Measurements from ENCODE around the gene SH3GL1. TPM values are rescaled to one million over a fixed set of nuclear protein-coding genes. Genes with fewer than 3 reads are reported as not detected.

Gene SH3GL1
- total RNA-seq, 1 donor from 2014 or later, result 115 TPM

- Mint-ChIP-seq H3K9me3 (ENCODE audit: unreplicated experiment) (no peaks in the 10 kb centered on the region), H3K4me3 (ENCODE audit: unreplicated experiment) (no peak overlapping the region), H3K4me1 (ENCODE audit: unreplicated experiment) (peaks cover 7% of the 10 kb centered on the region), H3K27me3 (ENCODE audit: unreplicated experiment) (no peaks in the 10 kb centered on the region), H3K36me3 (ENCODE audit: unreplicated experiment) (peaks cover 3% of the 10 kb centered on the region), H3K27ac (ENCODE audit: unreplicated experiment) (no peak overlapping the region)
- TF ChIP-seq CTCF (IDR thresholded peaks at IDR 0.05), result no peak
- no peak for DNase-seq (ENCODE audit: extremely low spot score, unreplicated experiment)
These were observed 13.9 kb upstream of the SH3GL1 start for GRCh38 chr19:4414144-4414799.

- Mint-ChIP-seq H3K36me3 (ENCODE audit: unreplicated experiment) (peaks cover 3% of the 10 kb centered on the region), H3K27ac (ENCODE audit: unreplicated experiment) (no peak overlapping the region)
These were observed 13.2 kb upstream of the SH3GL1 start for GRCh38 chr19:4413588-4413987.

GRCh38 chr19:4409123-4409933 is 9.0 kb upstream of the SH3GL1 start:
- Mint-ChIP-seq H3K4me3 (ENCODE audit: unreplicated experiment) (no peak overlapping the region), H3K36me3 (ENCODE audit: unreplicated experiment) (no peaks in the 10 kb centered on the region), H3K9me3 (ENCODE audit: unreplicated experiment) (no peaks in the 10 kb centered on the region), H3K27me3 (ENCODE audit: unreplicated experiment) (no peaks in the 10 kb centered on the region), H3K27ac (ENCODE audit: unreplicated experiment) (no peak overlapping the region), H3K4me1 (ENCODE audit: unreplicated experiment) (peaks cover 4% of the 10 kb centered on the region)
- TF ChIP-seq CTCF (IDR thresholded peaks at IDR 0.05), result no peak
- DNase-seq (ENCODE audit: extremely low spot score, unreplicated experiment), result no peak

More at GRCh38 chr19:4413588-4413987, 13.2 kb upstream of the SH3GL1 start:
- no peak for DNase-seq (ENCODE audit: extremely low spot score, unreplicated experiment)
- TF ChIP-seq CTCF (IDR thresholded peaks at IDR 0.05), result no peak
- H3K4me1 Mint-ChIP-seq (ENCODE audit: unreplicated experiment), result peaks cover 7% of the 10 kb centered on the region
- no peak overlapping the region for H3K4me3 Mint-ChIP-seq (ENCODE audit: unreplicated experiment)
- H3K9me3 Mint-ChIP-seq (ENCODE audit: unreplicated experiment), result no peaks in the 10 kb centered on the region
- H3K27me3 Mint-ChIP-seq (ENCODE audit: unreplicated experiment), result no peaks in the 10 kb centered on the region

GRCh38 chr19:4406626-4407025 is 6.3 kb upstream of the SH3GL1 start:
- Mint-ChIP-seq H3K27me3 (ENCODE audit: unreplicated experiment) (no peaks in the 10 kb centered on the region), H3K36me3 (ENCODE audit: unreplicated experiment) (no peaks in the 10 kb centered on the region), H3K4me1 (ENCODE audit: unreplicated experiment) (peaks cover 23% of the 10 kb centered on the region), H3K9me3 (ENCODE audit: unreplicated experiment) (no peaks in the 10 kb centered on the region), H3K4me3 (ENCODE audit: unreplicated experiment) (no peak overlapping the region), H3K27ac (ENCODE audit: unreplicated experiment) (no peak overlapping the region)
- TF ChIP-seq CTCF (IDR thresholded peaks at IDR 0.05), result no peak
- DNase-seq (ENCODE audit: extremely low spot score, unreplicated experiment), result no peak

DNA sequence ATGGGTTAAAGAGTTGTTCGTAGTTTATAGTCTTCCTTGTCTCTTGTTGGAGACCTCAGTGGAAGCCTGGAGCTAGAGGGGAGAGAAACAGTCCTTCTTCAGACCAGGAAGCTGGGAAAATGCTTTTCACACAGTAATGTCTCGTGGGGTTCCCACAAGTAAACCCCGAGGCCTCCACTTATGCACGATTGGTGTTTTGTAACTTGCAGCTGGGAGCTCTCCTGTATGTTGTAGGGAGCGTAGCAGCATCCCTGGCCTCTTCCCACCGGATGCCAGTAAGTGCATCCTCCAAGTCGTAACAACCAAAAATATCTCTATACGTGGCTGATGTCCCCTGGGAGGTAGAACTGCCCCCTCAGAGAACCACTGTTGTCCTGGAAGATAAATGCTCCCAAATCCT is 5.6 kb upstream of the SH3GL1 start:
- Mint-ChIP-seq H3K4me1 (ENCODE audit: unreplicated experiment) (peaks cover 28% of the 10 kb centered on the region), H3K9me3 (ENCODE audit: unreplicated experiment) (no peaks in the 10 kb centered on the region), H3K27ac (ENCODE audit: unreplicated experiment) (no peak overlapping the region), H3K4me3 (ENCODE audit: unreplicated experiment) (no peak overlapping the region), H3K27me3 (ENCODE audit: unreplicated experiment) (no peaks in the 10 kb centered on the region), H3K36me3 (ENCODE audit: unreplicated experiment) (no peaks in the 10 kb centered on the region)
- TF ChIP-seq CTCF (IDR thresholded peaks at IDR 0.05), result no peak
- DNase-seq (ENCODE audit: extremely low spot score, unreplicated experiment), result no peak
